GM19467 (cell line): ENCODE measurements around the gene ME1.
"Not testable (repeated sequence)": the region's sequence is repeated elsewhere in the genome, so short reads cannot be mapped to it uniquely, and the experiment has no call there.

ENCODE experiments used
- ATAC-seq: cut with Tn5 transposase; IDR thresholded peaks from one replicate; pipeline ENCODE4 v1.9.1; 2021; ENCODE audit warnings: mild to moderate bottlenecking, moderate library complexity; ENCODE audit not compliant: unreplicated experiment

The ME1 gene

DNA sequence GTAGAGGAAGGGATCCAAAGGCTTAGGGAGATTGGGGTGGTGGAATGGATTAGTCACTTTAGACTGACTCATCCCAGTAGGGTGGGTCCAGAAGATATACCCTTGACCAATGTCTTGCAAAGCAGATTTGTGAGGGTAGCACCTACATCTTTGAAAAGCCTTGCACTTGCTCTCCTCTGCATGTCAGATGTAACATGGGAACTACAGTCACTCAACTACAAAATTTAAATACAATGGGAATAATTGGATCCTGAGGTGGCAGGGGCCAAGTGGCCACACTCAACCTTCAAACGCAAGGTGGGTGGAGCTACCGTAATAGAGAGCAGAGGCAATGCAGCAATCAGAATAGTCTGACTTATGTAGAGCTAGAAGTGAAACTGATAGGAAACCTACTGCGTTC is 71.2 kb downstream of the ME1 start:
- ATAC-seq, result no peak

DNA sequence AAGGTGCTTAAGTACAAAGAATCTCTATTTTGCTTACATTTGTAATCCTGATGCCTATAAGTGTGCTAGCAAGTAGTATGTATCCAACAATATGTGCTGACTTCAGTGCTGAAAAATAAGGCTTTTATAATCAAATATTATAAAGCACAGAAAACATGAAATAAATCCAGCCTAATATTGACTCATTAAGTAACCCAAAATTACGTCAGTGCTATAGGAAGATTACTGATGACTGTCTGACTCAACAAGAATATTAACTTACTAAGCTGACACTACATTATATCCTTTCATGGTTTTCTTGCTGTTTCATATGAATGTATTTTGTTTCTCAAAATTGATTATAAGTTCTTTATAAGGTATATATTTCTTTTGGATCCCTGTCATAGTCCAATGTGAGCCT is 76.1 kb downstream of the ME1 start:
- no peak for ATAC-seq

DNA sequence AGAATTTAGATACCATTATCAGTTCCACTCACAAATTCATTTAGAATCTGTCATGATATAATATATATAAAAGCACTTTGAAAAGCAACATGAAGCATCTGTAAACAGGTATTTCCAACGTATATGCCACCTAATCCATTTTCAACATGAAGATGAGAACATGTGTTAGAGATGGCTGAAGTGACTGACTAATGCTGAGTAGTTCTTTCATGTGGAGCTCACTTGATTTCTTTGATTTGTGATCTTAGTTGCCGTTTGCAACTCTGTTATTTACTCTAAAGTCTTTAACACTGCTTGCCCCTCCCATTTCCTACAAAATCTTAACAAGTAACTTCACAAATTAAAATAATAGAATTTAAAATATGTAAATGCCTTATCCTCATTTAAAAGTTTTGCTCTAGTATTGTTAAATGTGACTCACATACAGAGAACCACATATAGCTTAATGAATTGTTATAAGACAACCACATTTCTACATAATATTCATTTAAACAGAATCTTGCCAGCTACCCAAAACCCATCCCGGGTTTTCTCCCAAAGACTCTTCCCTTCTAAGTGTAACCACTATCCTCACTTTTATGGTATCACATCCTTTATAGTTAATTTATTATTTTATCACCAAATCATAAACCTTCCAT is 78.3 kb downstream of the ME1 start:
- ATAC-seq, result no peak

DNA sequence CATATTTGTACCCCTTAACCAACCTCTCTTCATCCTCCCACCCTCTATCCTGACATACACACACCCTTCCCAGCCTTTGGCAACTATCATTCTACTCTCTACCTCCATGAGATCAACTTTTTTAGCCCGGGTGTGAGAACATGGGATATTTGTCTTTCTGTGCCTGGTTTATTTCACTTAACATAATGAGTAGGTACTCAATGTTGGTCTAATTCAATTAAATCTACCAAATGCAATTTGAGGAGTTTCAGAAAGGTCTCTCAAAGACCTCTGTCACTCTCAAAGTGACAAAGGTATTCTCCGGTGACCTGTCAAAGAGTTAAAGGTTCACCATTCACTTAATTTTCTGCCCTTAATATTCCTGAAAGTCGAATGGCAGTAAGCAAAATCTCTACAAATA is 87.7 kb downstream of the ME1 start:
- no peak for ATAC-seq

DNA sequence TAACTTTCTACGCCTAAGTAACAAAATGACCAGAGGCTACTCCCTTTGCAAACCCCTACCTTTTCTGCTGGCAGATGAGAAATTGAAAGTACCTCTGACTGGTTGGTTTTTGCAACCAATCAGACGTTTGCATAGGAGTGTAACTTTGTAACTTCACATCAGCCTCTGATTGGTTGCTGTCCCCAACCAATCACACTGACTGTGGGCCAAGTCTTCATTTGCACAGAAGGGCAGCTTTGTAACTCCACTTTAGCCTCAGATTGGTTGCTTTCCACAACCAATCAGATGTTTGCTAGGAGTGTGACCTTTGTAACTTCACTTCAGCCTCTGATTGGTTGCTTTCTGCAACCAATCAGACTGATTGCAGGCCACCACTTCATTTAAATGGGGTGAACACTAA is 89.1 kb downstream of the ME1 start:
- ATAC-seq, result no peak

DNA sequence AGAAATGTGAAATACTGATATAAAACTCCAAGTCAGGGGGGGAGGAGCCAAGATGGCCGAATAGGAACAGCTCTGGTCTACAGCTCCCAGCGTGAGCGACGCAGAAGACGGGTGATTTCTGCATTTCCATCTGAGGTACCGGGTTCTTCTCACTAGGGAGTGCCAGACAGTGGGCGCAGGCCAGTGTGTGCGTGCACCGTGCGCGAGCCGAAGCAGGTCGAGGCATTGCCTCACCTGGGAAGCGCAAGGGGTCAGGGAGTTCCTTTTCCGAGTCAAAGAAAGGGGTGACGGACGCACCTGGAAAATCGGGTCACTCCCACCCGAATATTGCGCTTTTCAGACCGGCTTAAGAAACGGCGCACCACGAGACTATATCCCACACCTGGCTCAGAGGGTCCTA is 96.9 kb downstream of the ME1 start:
- ATAC-seq, result not testable (repeated sequence)

DNA sequence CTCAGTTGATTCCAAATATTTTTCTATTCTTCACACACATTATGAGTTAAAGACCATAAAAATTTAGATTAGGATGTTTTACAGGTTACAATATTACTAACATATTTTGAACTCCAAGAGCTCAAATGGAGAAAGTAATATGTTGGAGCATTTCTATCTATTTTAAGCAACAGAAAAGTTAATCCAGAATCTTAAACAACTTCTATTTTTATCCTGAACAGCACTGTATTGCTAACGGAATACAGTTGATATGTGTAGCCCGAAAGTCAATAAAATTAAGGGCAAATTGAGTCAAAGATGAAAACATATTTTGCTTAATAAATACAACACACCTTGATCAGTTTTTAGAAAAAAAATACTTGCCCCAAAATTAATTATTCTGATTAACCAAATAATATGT is 97.4 kb downstream of the ME1 start:
- no peak for ATAC-seq

DNA sequence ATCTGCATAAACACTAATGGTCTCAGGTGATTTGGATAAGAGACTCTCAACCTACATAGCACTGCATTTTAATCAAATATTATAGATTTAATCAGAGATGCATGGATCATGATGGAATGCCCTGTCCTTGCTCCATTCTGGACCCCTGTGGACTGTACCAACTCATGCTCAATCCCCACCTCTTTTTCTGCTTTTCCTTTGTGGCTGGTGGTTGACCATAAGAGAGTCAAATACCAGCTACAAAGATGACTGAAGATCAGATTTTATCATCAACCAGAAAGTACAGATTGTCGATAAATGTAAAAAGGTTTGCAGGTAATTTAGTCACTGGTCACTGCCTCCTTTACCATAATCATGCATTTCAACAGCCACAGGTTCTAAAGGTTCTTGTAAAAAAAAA is 116.2 kb downstream of the ME1 start:
- no peak for ATAC-seq

DNA sequence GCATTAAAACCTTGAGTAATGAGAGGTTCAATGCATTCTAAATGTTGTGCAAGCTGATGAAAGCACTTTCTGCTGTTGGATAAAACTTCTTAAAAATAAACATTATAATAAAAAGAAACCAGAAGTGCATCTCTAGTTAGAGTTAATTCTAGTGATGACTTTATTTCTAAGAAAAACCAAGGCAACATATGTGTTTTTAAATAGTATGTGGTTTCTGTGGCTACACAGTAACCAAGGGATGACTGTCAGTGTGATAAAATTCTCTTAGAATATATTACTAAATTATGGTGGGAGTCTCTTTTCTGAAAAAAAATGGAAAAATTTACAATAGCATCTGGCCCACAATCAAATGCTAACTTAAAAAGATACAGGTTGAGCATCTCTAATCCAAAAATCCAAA is 117.0 kb downstream of the ME1 start:
- no peak for ATAC-seq

DNA sequence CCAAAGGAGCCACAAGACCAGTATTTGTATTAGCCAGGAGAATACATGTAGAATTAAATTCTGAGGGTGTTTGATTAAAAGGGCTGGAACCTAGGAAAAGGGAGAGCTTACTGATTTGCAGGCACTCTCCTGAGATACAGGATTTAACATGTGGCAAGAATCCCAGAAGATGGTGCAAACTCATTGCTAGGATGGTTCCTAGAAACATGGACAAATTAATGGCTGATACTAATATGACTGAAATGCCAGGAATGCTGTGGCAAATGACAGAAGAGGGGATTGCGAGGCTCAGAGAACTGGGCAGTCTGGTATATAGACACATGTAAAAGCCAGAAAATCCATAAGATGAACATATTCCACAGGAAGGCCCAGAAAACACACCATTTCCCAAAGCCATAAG is 119.6 kb downstream of the ME1 start:
- ATAC-seq, result no peak

DNA sequence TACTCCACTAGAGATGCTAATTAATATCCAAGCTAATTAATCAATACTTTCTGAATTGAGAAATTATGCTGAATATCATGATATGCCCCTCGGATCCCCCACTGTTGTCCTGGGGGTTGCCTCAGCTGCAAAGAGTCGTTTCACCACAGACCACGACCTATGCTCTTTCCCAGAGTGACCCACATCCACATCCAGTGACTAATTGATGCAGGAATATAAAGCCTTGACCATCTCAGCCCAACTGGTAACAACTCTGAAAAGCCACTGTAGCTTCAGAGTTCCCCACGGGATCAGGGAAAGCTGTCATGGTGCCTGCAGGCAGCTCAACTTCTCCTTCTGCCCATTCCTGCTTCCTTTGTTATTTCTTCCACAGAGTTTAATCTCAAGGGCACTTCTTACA is 120.8 kb downstream of the ME1 start:
- no peak for ATAC-seq

DNA sequence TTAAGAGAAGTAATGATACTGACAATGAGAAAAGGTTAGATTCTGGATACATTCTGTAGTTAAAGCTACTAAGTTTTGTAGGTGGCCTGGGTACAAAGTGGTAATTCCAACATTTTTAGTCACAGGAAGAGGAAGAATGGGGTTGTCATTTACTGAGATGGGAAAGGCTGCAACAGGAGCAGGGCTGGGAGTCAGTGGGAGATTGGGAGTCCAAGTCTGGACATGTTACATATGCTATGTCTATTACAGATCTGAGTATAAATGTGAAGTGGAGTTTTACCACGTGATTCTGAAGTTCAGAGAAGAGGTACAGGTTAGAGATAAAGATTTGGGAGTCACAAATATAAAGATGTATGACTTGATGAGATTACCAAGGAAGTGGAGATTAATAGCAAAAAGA is 121.5 kb downstream of the ME1 start:
- ATAC-seq, result no peak

DNA sequence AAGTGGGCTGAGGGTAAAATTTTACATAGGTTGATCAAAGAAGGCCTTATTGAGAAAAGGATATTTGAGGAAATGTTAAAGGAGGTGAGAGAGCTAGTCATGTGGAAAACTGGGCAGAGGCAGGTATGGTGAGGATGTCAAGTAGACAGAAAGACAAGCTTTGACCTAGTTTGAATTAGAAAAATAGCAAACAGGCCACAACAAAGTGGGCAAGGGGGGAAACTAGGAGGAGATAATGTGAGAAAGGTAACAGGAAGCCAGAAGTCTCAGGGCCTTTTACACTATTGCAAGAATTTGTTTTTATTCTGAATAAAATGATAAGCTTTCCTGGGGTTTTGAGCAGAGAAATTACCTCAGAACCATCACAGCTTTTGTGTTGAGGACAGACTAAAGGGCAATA is 122.0 kb downstream of the ME1 start:
- ATAC-seq, result no peak

DNA sequence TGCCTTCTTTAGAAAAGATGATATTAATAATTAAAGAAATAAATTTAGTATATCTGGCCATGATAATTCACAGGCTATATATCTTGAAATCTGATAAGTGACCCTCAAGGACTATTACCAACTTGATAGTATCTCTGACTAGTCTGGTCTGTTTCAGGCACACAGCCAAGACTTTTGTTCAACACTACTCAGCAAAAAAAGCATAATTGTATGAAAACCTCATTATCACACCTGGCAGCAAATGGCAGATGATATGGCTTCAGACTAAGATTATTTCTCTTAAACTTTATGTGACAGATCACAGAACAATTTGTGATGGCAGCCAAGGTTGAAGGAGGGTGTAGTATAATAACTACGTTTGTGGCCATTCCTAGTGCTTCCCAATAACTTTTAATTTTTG is 123.0 kb downstream of the ME1 start:
- no peak for ATAC-seq

DNA sequence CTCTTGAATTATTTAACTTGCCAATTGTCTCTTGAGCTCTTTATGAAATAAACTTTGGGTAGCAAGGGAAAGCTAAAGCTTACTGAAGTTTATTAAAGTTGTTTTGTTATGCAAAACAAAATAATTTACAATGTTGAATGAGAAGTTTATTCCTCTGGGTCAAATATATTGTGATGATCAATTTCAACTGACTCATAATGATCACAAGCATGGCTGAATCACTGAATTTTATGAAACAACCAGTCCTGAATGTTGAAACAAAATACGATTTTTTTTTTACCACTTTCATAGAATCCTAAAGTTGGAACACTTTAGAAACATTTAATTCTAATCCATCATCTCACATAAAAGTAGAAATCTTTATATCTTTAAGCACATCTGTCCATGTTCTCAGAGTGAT is 127.4 kb downstream of the ME1 start:
- no peak for ATAC-seq

DNA sequence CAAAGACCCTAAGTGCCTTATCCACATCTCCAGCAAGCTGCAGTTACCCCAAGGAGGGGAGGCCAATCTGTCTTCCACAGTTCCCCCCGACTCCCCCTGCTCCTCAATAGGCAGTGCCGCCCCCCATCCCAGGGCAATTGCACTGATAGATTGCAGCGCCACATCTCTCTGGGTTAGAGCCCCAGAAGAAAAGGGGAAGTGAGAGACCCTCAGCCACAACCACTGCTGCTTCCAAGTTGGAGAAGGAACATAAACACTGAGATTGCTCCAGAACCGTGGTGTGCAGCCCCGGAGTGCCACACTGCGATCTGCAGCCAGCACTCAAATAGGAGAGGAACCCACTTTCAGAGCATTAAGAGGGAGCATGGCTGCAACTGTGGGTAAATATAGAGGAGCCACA is 136.2 kb downstream of the ME1 start:
- no peak for ATAC-seq

DNA sequence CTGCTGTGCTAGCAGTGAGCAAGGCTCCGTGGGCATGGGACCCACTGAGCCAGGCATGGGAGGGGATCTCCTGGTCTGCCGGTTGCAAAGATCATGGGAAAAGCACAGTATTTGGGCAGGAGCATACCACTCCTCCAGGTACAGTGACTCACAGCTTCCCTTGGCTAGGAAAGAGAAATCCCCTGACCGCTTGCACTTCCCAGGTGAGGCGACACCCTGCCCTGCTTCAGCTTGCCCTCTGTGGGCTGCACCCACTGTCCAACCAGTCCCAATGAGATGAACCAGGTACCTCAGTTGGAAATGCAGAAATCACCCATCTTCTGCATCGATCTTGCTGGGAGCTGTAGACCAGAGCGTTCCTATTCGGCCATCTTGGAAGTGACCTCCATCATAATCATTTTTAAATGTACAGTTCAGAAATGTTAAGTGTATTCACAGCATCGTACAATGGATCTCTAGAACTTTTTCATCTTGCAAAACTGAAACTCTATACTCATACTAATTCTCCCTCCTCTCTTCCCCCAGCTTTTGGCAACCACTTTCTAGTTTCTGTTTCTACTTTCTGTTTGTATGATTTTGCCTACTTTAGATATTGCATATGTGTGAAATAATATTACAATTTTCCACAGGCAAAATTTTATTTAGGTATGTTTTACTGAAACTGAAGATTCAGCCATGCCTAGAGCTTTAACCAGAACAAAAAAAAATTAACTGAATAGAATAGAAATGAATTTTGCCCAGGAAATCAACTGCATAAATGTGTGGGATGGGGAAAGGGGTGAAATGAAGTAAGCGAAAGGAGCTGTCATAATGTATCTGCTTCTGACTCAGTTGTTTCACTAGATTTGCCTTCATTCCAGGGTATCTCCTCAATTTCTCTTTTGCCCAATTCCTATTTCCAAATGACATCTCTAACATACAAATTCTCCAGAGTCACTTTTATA is 137.7 kb downstream of the ME1 start:
- peak; percentile 91 for ATAC-seq

DNA sequence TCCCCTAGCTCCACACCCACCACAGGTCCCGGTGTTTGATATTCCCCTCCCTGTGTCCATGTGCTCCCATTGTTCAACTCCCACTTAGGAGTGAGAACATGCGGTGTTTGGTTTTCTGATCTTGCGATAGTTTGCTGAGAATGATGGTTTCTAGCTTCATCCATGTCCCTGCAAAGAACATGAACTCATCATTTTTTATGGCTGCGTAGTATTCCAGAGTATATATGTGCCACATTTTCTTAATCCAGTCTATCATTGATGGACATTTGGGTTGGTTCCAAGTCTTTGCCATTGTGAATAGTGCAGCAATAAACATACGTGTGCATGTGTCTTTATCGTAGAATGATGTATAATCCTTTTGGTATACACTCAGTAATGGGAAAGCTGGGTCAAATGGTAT is 143.6 kb downstream of the ME1 start:
- not testable (repeated sequence) for ATAC-seq

DNA sequence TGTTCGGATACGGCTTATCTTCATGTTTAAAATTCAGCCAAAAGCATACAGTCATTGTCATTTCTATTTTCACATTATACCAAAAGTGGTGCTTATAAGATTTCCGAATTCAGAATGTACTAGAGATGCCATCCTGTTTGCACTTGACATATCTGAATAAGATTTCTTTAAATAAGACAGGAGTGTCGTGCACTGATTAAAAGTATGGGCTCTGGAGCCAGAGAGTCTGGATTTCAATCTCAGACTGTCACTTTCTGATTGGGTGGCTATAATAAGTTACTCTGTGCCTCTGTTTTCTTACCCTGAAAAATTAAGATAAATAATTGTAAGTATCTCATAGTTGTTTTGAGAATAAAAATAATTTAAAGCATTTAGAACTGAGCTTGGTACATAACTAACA is 144.9 kb downstream of the ME1 start:
- no peak for ATAC-seq

DNA sequence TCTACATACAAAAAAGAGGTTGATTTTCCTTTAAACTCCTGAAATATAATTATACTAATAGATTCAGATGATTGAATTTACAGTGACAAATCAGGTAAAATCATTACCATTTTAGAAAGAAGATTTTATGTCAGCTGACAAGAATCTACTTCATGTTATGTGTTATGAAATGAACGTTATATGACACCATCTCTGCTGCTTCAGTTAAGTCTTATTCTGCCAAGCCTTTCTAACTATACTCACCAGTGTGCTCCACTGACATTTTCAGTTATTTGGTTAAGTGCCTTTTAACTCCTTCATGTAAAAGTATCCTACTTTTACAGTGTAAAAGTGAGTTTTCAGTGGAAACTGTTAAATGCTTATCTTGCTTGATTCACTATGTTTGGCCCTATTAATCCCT is 157.3 kb downstream of the ME1 start:
- no peak for ATAC-seq

DNA sequence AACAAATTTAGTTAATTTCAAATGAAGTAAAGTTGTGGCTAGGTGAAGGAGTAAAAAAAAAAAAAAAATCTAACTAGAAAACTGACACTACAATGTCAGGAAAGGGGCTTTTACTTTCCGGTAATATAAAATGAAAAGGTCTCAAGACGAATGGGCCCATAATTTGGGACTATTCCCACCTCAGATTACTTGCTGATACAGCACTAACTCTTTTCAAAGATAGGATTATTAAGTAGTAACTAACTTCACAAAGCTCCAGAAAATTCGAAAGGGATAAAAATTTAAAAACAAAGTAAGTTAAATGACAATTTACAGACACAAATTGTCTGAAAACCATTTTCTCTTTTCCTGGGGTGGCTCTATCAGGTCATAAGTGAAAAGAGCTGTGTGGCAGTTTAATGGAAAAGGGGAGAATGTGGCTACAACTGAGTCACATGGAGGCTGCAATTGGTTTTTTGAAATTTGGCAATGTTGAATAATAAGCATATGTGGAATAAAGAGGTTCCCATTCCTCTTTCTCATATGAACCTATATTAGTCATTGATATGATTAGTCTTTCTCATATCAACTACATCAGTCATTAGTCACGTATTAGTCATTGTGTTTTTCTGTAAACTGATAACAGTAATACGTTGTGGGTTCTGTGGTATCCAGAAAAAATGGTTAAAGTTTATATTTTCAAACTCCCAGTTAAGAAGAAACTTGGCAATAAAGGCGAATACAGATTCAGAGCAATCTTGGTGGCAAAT is 159.7 kb downstream of the ME1 start:
- ATAC-seq, result no peak

DNA sequence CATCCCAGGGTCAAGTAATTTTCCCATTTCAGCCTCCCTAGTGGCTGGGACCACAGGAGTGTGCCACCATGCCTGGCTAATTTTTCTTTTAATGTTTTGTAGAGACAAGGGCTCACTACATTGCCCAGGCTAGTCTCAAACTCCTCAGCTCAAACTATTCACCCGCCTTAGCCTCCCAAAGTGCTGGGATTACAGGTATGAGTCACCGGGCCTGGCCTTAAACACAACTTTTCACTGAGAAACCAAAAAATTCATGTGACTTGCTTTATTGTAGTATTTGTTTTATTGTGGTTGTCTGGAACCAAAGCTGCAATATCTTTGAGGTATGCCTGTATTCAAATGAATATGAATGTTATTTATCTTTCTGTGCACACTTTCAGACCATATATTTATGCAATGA is 165.5 kb downstream of the ME1 start:
- ATAC-seq, result no peak
